Erythroblast (primary cell): ENCODE measurements around the gene OPCML.

Experiments
- DNase-seq, 2 experiments: peaks; one replicate each; lab custom pipeline; 2025; lab: John Stamatoyannopoulos, UW
- GATA1 ChIP-seq: IDR thresholded peaks from 2 replicates; pipeline ENCODE4 v1.6.1; 2011; ENCODE audit warnings: low read depth, mild to moderate bottlenecking, control low read depth, low read length, moderate library complexity
- POLR2A ChIP-seq: IDR thresholded peaks from 2 replicates; pipeline ENCODE4 v1.6.1; 2011; ENCODE audit warnings: mild to moderate bottlenecking, low read length

The OPCML gene

DNA sequence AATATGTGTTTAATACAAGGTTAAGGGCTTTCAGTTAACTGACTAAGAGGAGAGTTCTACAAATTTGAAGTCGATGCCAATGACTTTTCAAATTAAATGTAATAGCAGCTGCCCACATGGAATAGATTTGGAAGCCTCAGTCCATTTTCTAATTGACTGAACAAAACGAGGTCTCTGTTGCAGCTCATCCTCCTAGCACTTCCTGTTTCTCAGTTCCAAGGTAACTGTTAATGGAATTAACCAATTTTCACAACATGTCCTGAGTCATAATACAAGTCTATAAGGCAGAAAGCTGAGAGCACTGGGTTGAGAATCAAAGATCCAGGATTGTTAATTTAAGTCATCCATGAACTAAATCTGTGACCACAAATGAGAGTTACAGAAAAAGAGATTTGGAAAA, 177.2 kb downstream of the OPCML start:
- DNase-seq = no peak
- TF ChIP-seq GATA1 (no peak), POLR2A (no peak)

DNA sequence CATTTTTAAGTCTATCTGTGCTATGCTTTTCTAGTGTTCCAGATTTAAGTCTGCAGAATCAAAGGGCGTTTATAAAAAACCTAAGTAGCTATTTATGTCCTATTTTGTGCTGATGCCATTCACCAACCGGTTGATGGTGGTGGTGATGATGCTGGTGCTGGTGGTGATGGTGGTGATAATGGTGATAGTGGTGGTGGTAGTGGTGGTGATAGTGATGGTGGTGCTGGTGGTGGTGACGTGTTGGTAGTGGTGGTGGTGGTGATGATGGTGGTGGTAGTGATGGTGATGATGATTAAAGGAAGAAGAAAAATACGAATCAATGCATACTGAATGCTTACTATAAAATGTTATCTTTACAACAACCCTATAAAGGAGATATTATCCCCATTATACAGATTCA, 178.2 kb downstream of the OPCML start:
- TF ChIP-seq GATA1 = no peak
- TF ChIP-seq POLR2A = no peak
- DNase-seq = no peak

DNA sequence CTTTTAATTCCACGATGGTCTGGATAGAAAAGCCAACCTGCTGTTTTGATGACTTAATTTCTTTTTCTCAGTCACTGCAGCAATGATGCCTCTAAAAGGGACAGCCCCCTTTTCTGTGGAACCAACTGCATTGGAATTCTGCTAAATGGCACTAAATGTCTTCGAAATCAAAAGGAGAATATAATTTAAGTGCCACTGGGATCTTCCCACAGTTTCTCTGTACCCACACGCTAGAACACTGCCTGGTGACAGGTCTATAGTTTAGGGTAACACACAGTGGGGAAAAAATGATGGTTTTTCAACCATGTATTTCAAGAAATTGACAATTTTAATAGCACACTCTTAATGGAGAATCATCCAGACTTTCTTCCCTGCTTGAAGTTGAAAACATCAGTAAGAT, 182.3 kb downstream of the OPCML start:
- TF ChIP-seq GATA1 (no peak), POLR2A (no peak)
- DNase-seq = no peak

DNA sequence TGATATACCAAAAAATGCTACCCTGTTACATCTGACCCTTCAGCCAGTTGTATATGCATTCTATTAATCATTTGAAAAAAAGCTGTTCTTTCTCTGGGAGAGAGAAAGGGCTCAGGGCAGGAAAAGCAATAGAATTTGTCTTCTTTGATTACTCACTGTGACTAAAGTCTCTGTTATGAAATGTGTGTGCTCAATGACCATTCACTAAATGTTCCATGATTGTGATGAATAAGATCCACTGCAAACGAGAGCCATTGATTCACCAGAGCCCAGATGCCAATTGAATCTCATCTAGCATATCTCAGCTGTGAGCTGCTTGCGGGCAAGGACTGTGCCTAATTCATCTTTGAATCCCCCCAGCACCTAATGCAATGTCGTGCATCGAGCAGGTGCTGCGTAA, 184.3 kb downstream of the OPCML start:
- TF ChIP-seq GATA1 (no peak), POLR2A (no peak)
- DNase-seq = no peak

DNA sequence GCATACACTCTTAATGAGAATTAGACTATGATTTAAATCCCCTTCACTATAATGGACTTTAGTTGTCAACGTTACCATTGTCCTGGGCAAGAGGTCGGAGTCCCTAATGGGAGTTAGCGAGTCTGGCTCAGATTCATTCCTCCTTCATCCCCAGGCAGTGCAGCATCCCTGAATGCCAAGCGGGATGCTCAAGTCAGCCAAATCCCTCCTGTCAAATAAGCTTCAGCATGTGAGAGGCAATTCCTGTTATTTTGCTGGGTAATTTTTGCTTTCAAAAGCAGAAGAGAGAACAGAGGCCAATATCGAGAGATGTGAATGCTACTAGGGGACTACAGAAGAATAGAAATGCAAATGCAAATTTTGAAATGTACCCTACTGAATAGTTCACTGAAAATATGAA, 186.2 kb downstream of the OPCML start:
- no peak for DNase-seq
- no peak for TF ChIP-seq GATA1
- no peak for TF ChIP-seq POLR2A

DNA sequence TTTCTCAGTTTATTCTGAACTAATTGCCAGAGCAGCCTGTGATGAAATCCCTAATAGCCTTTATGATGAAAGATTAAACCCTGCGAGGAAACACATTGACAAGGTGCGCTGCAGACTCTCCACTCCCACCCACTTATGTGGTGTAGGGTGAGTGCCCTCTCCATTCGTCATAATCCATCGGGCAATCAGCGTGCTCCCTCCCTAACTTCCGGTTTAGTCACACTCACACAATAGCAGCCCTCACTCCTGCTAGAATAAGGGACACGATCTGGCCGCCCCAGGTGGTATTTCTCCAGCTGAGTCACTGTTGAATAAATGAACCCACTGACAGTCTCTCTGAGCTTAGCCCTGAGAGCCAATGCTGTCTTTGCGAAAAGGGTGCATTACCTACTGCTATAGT, 188.3 kb downstream of the OPCML start:
- TF ChIP-seq GATA1 = no peak
- TF ChIP-seq POLR2A = no peak

DNA sequence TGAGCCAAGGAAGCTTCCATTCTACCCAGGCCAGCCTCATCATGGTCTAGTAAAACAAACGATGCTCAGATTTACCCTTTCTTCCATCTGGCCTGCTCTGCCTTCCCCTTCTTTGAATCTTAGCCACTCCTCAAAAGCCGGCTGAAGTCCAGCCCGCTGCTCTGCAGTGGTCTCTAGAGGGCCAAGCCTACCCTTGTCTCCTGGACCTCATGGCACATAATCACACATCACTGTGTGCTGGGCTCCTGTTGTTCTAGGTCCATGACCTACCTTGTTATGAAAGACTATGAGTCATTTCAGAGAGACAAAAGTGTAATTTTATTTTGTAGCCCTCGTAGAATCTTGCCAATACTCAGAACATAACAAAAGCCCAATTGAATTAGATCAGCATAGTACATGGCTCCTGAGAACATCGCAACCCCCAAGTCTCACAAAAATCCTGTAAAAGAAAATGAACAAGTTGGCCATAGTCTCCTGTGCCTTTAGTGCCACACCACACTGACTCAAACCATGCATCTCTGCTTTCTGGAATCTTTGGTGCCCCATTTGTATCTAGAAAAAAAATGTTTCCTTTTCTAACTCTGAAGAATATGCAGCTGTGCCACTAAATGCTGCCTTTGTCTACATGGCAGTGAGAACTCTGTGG, 192.7 kb downstream of the OPCML start:
- TF ChIP-seq POLR2A (no peak), GATA1 (no peak)
- DNase-seq = no peak

More for the DNA sequence above, 188.3 kb downstream of the OPCML start:
- DNase-seq = no peak

DNA sequence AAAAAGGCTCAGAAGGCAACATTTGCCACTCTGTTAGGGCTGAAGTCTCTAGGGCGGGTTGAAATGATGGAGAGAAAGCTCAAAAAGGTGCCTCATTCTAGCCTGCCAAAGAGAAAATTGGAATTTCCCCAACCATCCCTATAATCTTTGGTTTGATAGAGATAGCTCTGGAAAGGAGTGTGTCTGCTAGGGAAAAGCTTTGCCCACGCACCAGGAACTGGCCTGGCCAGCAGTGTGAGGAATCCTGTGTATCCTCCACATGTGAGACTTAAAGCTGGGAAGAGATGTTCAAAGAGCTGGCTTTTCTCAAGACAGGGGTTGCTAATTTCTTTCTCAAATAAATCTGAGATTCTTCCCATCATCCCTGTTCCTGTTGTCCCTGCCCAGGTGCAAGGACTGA, 193.7 kb downstream of the OPCML start:
- no peak for DNase-seq
- no peak for TF ChIP-seq GATA1
- TF ChIP-seq POLR2A = no peak

DNA sequence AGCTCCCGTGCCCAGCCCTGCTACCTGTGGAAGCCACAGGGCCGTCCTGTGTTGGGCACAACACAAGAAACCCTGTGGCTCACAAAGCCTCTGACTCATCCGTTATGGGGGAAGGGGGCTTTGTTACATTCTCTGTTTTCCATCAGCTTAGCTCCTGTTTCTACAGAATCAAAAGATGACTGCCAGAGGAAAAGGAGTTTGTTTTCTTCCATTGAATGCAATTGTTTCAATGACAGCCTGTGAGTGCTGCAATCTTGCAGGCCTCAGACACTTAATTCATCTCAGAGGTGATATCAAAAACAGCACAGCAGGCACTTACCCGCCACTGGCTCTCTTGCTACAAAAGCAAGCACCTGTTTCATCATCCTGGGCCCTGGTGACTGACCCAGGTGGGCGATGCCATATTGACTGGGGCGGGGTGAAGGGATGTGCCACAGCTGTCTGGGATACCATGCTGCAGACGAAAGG, 194.3 kb downstream of the OPCML start:
- DNase-seq = no peak
- no peak for TF ChIP-seq GATA1
- TF ChIP-seq POLR2A = no peak

DNA sequence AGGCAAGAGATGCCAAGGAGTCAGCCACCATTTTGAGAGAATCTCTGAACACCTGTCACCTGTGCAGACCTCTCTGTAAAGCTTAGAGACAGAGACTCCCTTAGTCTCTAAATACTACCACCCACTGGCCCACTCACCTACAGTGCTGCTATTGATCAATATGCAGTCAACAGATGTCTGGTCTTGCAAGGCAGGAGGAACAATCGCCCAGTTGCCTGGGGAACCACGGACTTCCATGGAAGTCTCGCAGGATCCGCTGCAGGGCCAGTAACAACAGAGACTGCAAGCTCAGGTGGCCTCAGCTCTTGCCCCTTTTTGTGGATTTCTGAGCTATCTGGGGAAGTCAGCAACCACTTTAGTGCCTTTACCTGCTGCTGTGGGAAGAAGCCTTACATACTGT, 195.1 kb downstream of the OPCML start:
- TF ChIP-seq POLR2A (no peak), GATA1 (no peak)
- DNase-seq = no peak

DNA sequence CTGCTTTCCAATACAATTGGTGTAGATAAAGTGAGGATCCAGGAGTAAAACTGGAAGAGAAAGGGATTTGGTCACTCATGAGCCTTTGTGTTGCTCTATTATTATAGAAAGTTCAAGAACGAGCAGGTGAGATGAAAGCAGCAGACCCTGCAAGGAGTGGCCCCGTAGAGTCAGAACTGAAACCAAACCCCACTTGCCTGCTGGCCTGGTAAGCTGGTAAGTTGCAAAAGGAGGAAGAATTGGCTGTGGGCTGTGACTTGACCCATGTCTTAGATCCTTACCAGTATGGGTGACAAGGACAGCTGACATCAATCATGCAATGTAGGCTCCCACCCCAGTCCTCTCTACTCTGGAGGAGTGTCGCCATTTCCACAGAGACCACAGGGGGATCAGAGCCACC, 201.3 kb downstream of the OPCML start:
- no peak for DNase-seq
- no peak for TF ChIP-seq POLR2A
- TF ChIP-seq GATA1 = no peak

DNA sequence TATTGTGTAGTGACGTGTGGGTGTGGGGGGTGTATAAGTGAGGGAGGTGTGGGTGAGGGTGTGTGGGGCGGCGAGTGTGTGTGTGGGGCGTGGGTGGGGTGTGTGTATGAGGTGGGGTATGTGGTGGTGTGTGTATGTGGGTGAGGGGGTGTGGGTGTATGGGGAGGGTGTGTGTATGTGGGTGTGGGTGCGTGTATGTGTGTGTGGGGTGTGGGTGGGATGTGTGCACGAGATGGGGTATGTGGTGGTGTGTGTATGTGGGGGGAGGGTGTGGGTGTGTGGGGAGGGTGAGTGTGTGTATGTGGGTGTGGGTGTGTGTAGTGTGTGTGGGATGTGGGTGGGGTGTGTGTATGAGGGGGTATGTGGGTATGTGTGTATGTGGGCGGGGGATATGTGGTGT, 205.5 kb downstream of the OPCML start:
- DNase-seq = no peak
- TF ChIP-seq GATA1 (no peak), POLR2A (no peak)

DNA sequence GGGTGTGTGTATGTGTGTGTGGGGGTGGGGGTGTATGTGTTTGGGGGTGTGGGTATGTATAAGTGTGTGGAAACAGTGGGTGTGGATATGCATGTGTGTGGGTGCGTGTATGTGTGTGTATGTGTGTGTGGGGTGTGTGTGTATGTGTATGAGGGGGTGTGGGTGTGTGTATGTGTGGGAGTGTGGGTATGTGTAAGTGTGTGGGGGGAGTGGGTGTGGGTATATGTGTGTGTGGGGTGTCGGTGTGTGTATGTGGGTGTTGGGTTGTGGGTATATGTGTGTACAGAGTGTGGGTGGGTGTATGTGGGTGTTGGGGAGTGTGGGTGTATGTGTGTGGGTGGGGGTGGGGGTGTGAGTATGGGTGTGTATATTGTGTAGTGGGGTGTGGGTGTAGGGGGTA, 206.0 kb downstream of the OPCML start:
- no peak for TF ChIP-seq GATA1
- TF ChIP-seq POLR2A = no peak
- DNase-seq = no peak

DNA sequence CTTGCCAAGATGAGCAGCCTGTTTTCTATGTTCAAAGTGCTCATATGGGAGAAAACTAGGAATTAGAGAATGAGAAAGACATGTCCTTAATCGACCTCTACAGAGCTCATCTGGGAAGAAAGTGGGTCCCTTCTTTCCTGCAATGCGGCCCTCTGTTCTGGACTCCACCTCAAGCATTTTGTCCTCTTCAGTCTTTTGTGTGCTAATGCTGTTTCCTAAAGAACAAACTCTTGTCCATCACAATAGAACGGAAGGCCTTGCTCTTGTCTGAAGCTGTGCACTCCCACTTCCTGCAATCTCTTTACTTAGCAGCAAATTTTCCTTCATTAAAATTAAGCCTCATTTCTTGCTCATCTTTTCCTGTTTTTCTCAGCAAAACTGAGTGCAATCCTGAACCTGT, 206.6 kb downstream of the OPCML start:
- TF ChIP-seq GATA1 (no peak), POLR2A (no peak)
- no peak for DNase-seq

DNA sequence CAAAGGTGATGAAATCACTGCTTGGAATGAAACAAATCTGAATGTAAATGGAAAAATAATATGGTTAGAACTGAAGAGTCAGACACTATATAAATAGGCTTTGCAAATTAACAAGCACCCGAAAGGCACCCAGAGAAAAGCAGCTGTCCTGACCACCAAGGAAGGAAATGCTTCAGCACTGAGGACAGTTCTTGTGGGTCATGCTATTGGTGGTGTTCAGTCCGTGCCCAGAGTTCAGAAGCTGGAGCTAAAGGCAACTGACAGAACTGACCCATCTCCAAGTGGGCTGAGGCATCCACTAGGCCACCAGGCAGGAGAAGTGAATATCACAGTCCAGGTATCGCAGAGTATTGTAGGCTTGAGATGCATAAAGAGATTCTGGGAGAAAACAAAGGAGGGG, 208.9 kb downstream of the OPCML start:
- no peak for TF ChIP-seq POLR2A
- no peak for TF ChIP-seq GATA1
- DNase-seq = no peak
